Subcutaneous adipose tissue (tissue), 4 donors: ENCODE measurements around the gene IFFO2. TPM values are rescaled to one million over a fixed set of nuclear protein-coding genes. Genes with fewer than 3 reads are reported as not detected.

Experiments
- total RNA-seq, 4 donors: library from RNA; depleted of rRNA; stranded (reverse); fragments of >200 nt; gene quantifications; one replicate each; pipeline ENCODE4 v1.1.0, GENCODE V29; 2016
- TF ChIP-seq, protein P1 (sequence below): fragments of 450-650 bp; IDR thresholded peaks from one replicate; pipeline ENCODE4 v1.5.1; 2016; ENCODE audit warnings: low read depth, mild to moderate bottlenecking, control low read depth, antibody characterized with exemption, moderate library complexity

The IFFO2 gene
- total RNA-seq, 4 donors from 2014 or later, result 2.0 to 12.8 (median 4.8) TPM

DNA sequence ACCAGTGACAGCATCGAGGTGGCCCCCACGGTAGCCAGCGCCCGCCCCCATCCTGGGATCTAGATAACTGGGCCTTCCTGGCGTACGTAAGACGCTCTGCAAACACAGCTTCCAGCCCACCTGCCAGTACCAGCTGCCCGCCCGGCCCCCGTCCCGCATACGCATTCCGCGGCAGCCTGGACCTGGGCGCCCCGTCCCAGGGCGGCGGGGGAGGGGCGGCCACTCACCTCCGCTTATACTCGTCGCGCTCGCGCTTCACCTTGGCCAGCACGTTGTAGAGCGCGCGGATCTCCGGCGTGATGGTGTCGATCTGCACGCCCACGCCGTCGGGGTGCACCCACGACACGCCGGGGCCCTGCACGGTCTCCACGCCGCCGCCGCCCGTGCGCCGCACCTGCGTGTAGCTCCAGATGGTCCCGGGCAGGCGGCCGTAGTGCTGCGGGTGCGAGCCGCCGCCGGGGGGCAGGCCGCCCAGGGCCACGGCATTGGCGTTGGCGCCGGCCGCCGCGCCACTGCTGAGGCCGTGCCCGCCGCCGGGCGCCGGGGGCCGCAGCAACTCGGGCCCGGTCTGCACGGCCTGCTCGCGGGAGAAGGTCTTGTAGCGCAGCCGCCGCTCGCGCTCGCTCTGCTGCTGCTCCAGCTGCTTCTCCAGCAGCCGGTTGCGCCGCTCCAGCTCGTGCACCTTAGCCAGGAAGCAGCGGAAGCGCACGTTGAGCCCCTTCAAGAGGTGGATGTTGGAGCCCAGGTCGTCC, 859 bp downstream of the IFFO2 start:
- TF ChIP-seq, protein P1, sequence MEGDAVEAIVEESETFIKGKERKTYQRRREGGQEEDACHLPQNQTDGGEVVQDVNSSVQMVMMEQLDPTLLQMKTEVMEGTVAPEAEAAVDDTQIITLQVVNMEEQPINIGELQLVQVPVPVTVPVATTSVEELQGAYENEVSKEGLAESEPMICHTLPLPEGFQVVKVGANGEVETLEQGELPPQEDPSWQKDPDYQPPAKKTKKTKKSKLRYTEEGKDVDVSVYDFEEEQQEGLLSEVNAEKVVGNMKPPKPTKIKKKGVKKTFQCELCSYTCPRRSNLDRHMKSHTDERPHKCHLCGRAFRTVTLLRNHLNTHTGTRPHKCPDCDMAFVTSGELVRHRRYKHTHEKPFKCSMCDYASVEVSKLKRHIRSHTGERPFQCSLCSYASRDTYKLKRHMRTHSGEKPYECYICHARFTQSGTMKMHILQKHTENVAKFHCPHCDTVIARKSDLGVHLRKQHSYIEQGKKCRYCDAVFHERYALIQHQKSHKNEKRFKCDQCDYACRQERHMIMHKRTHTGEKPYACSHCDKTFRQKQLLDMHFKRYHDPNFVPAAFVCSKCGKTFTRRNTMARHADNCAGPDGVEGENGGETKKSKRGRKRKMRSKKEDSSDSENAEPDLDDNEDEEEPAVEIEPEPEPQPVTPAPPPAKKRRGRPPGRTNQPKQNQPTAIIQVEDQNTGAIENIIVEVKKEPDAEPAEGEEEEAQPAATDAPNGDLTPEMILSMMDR, result no peak

DNA sequence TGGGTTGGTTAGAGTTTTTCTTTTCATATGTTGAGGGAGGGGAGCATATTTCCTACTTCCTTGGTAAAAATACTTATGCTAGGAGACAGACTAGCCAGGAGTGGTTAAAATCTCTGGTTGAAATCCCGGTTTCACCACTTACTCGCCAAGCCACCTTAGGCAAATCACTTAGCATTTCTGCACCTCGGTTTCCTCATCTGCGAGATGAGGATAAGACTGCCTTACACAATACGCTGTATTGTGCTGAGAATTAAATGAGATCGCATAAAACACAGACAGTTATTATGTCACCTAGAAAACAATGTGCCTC, 1.4 kb downstream of the IFFO2 start:
- TF ChIP-seq, protein P1, result no peak

DNA sequence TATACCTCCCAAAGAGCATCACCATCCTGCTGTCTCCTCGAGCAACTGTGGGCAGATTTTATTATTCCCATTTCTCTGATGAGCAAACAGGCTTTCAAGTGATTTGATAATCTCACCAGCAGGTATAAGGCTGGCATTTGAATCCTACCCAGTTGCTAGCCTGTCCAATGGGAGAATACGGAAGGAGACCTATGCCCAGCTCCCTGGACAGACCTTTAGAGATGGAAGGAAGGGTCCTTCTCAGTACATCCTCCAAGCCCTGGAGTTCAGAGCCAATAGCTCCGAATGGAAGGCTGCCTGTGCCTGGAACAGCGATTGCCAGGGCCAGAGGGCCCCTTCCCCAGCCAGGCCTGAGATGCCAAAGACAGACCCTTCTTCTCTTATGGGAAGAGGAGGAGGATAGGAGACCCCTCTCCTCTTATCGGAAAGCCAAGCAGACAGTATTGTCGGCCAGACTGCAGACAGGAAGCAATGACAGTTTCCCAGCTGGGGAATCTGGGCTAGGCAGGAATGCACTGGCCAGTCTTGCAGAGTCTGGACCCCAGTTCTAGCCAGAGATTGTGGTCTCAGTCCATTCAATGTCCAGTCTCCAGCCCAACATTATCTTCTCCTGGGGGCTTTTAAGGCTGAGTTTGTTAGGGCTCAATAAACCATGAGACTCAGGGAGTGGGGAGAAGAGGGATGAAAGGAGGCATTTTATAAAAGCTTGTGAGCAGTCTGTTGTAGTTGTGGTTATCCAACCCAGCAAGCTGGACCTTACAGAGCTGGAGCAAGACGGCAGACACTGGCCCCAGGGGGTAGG, 2.0 kb downstream of the IFFO2 start:
- TF ChIP-seq, protein P1, result no peak

DNA sequence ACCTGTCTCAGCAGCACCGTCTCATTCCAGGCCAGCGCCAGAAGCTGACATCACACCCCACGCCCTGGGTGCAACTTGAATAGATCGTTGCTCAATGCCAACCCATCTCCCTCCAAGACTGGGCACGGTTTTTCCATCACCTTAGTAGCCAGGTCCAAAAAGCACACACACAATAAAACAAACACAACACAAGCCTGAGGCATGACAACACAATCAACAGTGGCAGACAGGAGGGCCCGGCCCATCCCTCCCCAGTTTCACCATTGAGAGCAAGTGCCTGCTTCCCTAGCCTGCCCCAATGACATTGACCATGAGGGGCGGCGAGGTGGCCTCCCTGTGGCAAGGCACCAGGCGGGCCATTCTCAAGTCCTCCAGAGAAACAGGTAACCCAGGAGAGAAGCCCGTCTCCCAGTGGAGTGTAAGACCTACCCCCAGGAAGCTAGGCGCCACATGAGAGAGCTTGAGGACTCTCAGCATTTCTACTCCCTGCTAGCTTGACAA, 2.7 kb downstream of the IFFO2 start:
- TF ChIP-seq, protein P1, result no peak

DNA sequence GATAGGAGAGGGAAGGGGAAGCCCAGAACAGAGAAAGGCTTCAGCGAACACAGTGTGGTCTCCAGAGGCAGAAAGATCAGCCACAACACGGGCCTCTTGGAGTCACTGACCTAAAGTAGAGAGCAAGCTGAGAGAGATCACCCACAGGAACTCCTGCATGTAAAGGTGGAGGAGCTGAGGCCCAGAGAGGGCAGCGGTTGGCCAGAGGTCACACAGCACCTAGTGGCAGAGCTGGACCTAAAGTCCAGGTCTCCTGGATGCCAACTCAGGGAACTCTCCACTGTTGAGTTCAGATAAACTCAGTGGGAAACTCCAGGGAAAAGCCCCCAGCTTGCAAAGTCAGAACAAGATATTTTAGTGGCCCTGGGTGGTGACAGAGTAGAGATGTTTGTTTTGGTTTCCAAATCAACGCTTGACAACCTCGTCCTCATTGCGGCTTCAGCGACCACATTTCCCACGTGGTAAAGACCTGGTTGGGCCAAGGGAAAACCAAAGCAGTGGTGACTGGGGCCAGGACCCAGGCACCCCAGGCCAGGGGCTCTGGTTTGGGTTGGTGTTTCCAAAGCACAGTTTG, 4.6 kb downstream of the IFFO2 start:
- TF ChIP-seq, protein P1, result no peak

DNA sequence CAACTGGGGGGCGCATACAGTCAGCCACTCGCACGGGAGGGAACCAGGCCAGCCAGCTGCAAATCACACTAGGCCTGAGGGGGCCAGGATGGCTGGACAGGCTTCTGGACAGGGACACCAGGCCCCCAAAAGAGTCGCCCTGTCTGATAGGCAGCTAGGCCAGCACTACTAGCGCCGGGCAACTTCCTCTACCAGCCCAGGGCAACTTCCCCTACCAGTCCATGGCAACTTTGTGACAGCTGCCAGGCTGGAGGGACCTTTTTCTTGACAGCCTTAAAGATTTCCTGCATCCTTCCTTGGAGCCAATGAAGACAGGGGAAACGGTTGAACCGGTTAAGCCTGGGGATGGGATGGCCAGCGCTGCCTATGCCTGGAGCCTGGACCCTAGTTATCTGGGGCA, 5.1 kb downstream of the IFFO2 start:
- TF ChIP-seq, protein P1, result no peak
